ENCODE data around the gene GUCA2A. TPM values are rescaled to one million over a fixed set of nuclear protein-coding genes. Genes with fewer than 3 reads are reported as not detected.

GUCA2A gene
- total RNA-seq, 1 donor from 2014 or later: 2.9 TPM

DNA sequence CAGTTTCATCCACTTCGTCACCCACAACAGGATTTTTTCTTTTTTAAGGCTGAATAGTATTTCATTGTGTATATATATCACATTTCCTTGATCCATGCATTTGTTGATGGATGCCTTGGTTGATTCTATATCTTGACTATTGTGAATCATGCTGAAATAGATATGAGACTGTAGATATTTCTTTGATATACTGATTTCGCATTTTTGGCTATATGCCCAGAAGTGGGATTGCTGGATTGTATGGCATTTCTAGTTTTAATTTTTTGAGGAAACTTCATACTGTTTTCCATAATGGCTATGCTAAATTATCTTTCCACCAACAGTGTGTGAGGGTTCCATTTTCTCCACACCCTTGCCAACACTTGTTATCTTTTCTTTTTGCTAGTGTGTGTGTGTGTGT is 6.4 kb downstream of the GUCA2A start:
- H3K27me3 Mint-ChIP-seq: no peaks in the 10 kb centered on the region
- H3K4me3 Mint-ChIP-seq: no peak overlapping the region
- no peaks in the 10 kb centered on the region for H3K4me1 Mint-ChIP-seq (ENCODE audit: unreplicated experiment)
- no peak for DNase-seq (ENCODE audit: extremely low spot score, unreplicated experiment)
- no peaks in the 10 kb centered on the region for H3K36me3 Mint-ChIP-seq
- TF ChIP-seq, protein P1, sequence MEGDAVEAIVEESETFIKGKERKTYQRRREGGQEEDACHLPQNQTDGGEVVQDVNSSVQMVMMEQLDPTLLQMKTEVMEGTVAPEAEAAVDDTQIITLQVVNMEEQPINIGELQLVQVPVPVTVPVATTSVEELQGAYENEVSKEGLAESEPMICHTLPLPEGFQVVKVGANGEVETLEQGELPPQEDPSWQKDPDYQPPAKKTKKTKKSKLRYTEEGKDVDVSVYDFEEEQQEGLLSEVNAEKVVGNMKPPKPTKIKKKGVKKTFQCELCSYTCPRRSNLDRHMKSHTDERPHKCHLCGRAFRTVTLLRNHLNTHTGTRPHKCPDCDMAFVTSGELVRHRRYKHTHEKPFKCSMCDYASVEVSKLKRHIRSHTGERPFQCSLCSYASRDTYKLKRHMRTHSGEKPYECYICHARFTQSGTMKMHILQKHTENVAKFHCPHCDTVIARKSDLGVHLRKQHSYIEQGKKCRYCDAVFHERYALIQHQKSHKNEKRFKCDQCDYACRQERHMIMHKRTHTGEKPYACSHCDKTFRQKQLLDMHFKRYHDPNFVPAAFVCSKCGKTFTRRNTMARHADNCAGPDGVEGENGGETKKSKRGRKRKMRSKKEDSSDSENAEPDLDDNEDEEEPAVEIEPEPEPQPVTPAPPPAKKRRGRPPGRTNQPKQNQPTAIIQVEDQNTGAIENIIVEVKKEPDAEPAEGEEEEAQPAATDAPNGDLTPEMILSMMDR (conservative IDR thresholded peaks at IDR 0.05): no peak
- no peak overlapping the region for H3K27ac Mint-ChIP-seq
- peaks cover 14% of the 10 kb centered on the region for H3K9me3 Mint-ChIP-seq

DNA sequence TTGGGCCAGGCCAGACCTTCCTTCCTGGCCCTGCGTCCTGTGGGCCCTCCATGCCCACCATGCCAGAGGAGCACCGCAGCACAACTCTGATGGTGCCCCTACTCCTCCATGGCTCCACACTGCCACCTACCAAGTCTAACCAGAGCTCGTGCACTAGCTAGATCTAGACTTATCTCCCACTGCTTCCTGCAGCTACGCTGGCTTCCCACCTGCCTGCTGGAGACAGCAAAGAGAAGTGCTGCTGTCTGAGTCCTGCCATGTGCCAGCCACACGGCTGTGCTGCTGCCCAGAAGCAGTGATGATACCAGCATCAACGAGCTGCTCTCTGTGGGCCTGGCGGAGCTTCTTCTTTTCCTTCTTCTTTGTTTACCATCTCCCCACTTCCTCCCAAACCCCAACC is 6.9 kb downstream of the GUCA2A start:
- H3K36me3 Mint-ChIP-seq: no peaks in the 10 kb centered on the region
- H3K4me3 Mint-ChIP-seq: no peak overlapping the region
- H3K9me3 Mint-ChIP-seq: peaks cover 14% of the 10 kb centered on the region
- H3K4me1 Mint-ChIP-seq (ENCODE audit: unreplicated experiment): no peaks in the 10 kb centered on the region
- TF ChIP-seq, protein P1 (conservative IDR thresholded peaks at IDR 0.05): no peak
- no peak for DNase-seq (ENCODE audit: extremely low spot score, unreplicated experiment)
- no peak overlapping the region for H3K27ac Mint-ChIP-seq
- H3K27me3 Mint-ChIP-seq: no peaks in the 10 kb centered on the region

DNA sequence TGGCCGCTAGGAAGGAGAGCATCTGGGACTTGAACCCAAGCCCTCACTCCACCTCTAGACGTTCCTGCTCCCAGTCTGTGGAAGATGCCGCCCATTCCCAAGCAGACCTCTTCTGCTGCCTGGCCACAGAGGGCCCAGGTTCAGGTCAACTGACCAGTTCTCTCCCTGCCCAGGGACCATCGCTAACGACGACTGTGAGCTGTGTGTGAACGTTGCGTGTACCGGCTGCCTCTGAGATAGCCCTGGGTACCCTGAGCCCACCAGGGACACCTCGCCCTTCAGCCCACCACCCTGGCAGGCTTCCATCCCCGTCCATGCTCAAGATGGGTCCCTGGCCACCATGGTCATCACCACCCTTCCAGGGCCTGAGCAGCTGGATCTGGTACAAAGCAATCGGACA is 9.2 kb downstream of the GUCA2A start:
- Mint-ChIP-seq H3K36me3 (no peaks in the 10 kb centered on the region), H3K4me1 (ENCODE audit: unreplicated experiment) (no peaks in the 10 kb centered on the region), H3K27ac (no peak overlapping the region), H3K4me3 (no peak overlapping the region), H3K27me3 (peaks cover under 1% of the 10 kb centered on the region), H3K9me3 (no peaks in the 10 kb centered on the region)
- no peak for DNase-seq (ENCODE audit: extremely low spot score, unreplicated experiment)
- TF ChIP-seq, protein P1 (conservative IDR thresholded peaks at IDR 0.05): no peak

DNA sequence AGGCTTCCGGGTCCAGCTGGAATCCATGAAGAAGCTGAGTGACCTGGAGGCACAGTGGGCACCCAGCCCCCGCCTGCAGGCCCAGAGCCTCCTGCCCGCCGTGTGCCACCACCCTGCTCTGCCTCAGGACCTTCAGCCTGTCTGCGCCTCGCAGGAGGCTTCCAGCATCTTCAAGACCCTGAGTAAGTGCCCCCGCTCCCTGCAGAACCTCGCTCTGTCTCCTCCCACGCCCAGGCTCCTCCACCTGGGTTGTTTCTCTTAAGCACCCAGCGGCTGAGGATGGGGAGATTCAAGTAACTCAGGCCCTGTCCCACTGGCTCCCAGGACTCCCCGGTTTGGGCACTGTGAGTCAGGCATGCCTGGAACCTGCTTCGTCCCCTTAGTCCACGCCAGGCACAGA is 9.9 kb downstream of the GUCA2A start:
- Mint-ChIP-seq H3K27ac (no peak overlapping the region), H3K4me1 (ENCODE audit: unreplicated experiment) (no peaks in the 10 kb centered on the region), H3K27me3 (peaks cover 5% of the 10 kb centered on the region), H3K36me3 (no peaks in the 10 kb centered on the region), H3K9me3 (no peaks in the 10 kb centered on the region), H3K4me3 (no peak overlapping the region)
- TF ChIP-seq, protein P1 (conservative IDR thresholded peaks at IDR 0.05): no peak
- no peak for DNase-seq (ENCODE audit: extremely low spot score, unreplicated experiment)

DNA sequence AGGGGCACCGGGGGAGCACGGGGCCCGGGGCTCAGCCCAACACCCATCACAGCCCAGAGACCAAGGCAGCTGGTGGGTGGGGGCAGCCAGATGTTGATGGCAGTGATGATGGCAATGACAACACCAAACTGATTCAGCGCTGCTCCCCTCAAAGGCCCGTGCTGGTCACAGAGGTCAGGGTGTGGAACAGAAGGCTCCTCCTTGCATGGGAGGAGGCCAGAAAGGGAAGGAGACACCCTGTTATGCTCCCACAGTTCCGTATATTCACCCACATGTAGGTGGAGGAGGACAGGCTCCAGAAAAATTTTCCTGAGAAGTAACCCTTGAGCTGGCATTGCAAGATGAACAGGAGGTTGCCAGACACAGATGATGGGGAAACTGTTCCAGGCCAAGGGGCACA is 10.9 kb downstream of the GUCA2A start:
- Mint-ChIP-seq H3K27ac (no peak overlapping the region), H3K27me3 (peaks cover 5% of the 10 kb centered on the region), H3K36me3 (no peaks in the 10 kb centered on the region), H3K9me3 (no peaks in the 10 kb centered on the region), H3K4me1 (ENCODE audit: unreplicated experiment) (no peaks in the 10 kb centered on the region), H3K4me3 (no peak overlapping the region)
- no peak for DNase-seq (ENCODE audit: extremely low spot score, unreplicated experiment)
- TF ChIP-seq, protein P1 (conservative IDR thresholded peaks at IDR 0.05): no peak

All from type B pancreatic cell (in vitro differentiated cells).